HG03159 (cell line): ENCODE measurements around the gene KRTAP10-6.
"Not testable (repeated sequence)": the region's sequence is repeated elsewhere in the genome, so short reads cannot be mapped to it uniquely, and the experiment has no call there.

Source experiments
- ATAC-seq: cut with Tn5 transposase; IDR thresholded peaks from one replicate; pipeline ENCODE4 v1.9.1; 2021; ENCODE audit warnings: mild to moderate bottlenecking, moderate library complexity; ENCODE audit not compliant: unreplicated experiment

KRTAP10-6 gene

DNA sequence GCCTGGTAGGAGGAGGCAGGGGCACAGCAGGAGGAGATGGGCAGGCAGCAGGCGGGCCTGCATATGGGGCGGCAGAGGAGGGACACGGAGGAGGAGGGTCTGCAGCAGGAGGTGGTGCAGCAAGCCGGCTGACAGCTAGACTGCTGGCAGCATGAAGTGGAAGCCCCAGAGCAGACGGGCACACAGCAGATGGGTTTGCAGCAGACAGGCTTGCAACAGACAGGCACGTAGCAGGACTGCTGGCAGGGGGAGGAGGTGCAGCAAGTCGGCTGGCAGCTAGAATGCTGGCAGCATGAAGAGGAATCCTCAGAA, 12.5 kb downstream of the KRTAP10-6 start:
- no peak for ATAC-seq

DNA sequence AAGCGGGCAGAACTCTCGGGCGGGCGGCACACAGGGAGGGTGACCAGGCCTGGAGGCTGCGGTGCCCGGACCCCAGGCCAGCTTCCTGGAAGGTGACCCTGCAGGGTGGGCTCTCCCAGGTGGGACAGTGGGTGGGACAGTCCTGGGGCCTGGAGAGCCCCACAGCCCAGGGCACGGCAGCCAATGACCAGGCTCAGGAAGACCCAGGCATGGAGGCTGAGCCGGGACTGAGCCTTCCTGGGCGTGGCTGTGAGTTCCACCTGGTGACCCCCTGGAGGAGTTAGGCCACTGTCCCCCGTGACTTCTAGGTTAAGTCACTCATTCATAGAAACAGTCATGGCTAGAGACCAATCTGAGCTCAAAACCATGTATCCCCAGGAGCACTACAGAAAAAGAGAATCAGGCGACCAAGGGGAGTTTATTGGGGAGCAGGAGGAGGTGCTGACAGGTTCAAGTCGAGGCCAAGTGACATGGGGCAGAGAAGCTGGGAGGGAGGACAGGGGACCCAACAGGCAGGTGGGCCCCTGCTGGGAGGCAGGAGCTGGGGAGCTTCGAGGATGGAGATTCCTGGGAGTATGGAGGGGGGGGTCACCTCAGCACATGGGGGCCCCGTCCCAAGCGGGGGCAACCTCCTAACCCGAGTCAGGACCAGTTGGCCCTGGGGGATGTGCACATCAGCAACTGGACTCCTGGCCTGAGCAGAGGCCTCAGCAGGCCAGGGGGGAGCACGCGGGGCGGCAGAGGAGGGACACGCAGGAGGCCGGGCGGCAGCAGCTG, 13.1 kb downstream of the KRTAP10-6 start:
- no peak for ATAC-seq

DNA sequence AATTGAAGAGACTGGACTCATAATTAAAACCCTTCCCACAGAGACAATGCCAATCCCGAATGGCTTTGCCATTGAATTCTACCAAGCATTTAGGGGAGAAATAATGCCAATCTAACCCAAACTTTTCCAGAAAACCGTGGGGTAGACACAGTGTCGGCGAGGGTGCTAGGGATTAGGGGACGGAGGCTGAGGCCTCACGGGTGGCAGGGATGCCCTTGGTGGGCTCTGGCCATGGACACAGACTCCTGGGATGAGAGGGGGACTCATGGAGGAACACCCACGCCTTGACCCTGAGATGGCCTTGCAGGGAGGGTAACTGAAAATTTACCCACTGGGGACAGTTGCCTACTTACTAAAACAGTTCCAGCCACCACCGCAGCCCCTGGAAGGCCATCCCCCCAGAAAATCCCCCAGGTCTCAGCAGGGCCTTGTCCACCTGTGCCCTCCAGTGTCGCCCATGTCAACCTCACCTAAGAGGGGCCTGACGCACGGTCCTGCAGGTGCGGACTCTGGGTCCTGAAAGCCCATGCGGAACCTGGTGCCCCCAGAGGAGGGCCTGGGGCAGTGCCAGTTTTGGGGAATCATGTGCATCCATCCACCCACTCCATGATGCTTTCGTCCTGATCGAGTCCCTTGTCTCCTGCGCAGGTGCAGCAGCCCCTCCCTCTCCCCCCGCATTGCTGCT, 13.8 kb downstream of the KRTAP10-6 start:
- no peak for ATAC-seq

DNA sequence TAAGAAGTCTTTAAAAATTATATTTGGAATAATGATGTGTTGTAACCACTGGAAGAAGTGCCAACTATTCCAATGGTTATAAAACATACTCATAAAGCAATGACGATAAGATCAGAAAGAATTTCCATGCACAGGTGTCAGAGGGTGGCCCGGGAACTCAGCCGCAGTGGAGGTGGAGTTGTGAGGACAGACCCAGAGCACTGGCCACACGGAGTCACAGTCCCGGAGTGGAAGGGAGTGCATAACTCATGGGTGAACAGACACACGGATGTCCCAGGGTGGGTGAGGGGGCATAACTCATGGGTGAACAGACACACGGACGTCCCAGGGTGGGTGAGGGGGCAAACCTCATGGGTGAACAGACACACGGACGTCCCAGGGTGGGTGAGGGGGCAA, 16.3 kb downstream of the KRTAP10-6 start:
- ATAC-seq = no peak

DNA sequence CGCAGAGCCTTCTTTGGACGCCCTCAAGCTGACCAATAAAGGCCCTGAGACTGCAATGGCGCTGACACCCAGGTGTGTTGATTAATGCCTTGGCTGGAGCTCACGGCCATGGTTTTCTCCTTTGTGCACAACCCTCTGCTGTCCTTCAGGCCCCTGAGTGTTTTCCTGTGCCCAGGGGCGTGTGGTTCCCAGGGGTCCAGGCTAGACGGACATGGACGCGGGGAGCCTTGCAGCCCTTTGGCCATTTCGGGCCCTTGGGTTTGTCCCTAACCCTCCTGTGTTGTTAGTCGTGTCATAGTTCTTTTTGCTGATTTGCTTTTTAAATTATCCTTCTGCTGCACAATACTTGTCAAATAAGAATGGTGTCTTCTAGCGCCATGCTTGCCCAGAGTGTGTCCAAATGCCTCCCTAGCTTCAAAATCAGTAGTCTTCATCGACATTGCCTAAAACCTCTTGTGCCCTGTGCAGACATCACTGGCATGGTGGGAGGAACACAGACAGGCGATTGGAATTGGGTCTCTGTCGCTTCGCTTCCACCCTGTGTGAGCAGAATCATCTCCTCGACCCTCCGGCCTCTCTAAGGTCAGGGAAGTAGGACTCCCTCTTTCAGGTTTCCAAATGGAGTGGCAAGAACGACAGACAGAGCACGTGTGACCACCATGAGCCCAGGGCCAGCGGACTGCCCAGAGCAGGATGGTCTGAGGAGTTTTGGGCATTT, 16.8 kb downstream of the KRTAP10-6 start:
- ATAC-seq = no peak

DNA sequence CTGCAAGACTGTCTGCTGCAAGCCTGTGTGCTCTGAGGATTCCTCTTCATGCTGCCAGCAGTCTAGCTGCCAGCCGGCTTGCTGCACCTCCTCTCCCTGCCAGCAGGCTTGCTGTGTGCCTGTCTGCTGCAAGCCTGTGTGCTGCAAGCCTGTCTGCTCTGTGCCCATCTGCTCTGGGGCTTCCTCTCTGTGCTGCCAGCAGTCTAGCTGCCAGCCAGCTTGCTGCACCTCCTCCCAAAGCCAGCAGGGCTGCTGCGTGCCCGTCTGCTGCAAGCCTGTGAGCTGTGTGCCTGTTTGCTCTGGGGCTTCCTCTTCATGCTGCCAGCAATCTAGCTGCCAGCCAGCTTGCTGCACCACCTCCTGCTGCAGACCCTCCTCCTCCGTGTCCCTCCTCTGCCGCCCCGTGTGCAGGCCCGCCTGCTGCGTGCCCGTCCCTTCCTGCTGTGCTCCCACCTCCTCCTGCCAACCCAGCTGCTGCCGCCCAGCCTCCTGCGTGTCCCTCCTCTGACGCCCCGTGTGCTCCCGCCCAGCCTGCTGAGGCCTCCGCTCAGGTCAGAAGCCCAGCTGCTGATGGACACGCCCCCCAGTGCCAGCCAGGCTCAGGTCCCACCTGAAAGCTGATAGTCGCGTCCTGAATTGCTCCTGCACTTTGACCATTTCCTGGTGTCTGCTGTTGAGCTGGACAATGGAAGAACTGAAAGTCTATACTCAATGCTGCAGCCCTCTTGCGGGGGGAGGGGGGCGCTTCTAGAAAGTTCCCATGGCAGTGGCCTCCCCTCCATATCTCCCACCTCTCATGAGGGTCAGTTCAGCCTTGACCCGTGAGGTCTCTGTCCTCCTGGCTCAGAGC, 17.6 kb downstream of the KRTAP10-6 start:
- no peak for ATAC-seq

DNA sequence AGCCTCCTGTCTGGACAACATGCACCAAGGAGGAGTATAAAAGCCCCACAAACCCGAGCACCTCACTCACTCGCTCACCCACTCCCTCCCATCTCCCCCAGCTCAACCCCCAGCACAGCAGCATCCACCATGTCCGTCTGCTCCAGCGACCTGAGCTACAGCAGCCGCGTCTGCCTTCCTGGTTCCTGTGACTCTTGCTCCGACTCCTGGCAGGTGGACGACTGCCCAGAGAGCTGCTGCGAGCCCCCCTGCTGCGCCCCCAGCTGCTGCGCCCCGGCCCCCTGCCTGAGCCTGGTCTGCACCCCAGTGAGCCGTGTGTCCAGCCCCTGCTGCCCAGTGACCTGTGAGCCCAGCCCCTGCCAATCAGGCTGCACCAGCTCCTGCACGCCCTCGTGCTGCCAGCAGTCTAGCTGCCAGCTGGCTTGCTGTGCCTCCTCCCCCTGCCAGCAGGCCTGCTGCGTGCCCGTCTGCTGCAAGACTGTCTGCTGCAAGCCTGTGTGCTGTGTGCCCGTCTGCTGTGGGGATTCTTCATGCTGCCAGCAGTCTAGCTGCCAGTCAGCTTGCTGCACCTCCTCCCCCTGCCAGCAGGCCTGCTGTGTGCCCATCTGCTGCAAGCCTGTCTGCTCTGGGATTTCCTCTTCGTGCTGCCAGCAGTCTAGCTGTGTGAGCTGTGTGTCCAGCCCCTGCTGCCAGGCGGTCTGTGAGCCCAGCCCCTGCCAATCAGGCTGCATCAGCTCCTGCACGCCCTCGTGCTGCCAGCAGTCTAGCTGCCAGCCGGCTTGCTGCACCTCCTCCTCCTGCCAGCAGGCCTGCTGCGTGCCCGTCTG, 18.5 kb downstream of the KRTAP10-6 start, which contains the start of gene KRTAP10-4:
Gene KRTAP10-4, plus strand, starts transcription at position 100 of the 827 bp plus-strand sequence. Its CDS starts 30 bp downstream, at position 130.
- ATAC-seq = not testable (repeated sequence)

DNA sequence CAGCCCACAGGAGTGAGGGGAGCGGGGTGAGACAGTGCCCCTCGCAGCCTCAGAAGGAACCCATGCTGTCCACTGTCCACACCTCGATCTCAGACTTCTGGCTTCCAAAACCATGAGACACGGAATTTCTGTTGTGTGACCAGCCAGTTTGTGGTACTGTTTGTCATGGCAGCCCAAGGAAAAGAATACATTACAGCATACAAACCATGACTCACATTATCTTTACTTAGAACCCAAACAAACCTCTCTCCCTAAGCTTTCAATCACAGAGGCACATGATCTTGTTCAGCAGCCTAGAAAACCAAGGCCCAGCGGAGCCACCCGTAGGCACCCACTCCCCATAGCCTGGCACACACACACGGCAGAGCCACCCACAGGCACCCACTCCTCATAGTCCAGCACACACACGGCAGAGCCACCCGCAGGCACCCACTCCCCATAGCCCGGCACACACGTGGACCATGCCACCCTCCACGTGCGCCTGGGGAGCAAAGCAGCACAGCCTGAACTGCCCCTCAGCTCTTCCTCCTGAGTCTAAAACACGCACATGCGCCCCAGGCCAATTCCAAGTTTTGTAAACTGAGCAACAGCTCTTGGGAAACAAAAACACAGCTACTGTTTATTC, 19.2 kb downstream of the KRTAP10-6 start:
- no peak for ATAC-seq

DNA sequence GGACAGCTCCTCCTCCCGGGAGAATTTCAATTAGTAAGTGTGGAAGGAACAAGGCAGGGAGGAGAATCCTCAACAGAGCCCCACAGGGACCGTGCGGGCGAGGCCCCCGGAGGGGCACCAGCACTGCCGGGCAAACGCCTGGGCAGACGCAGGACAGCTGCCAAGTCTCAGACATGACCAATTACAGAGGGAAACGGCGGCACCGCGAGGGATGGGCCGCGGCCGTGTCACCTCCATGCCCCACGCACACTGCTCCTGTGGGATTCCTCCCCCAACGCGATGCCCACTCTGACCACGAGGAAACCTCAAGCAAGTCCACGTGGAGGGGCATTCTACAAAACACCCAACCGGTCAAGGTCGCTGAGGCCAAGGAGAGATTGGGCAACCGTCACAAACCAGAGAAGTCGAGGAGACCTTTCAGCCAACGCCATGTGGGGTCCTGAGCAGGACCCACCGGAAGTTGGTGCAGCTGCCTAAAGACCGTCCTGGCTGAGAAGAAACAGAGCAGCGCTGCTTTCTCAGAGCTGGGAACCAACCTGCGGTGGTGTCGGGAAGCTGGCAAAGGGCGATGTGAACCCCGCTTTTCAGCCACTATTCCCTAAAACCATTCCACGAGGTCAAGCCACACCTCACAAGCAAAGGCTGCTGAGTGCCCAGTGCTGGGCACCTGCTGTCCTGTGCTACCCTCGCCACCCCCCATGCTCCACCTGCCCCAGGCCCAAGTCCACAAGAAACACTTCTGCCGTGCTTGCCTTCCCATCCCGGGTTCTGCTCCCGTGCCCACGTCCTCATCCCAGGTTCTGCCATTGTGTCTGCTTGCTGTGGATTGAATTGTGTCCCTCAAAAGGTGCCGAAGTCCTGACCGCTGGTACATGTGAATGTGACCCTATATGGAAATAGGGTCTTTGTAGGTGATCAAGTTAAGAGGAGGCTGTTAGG, 20.2 kb downstream of the KRTAP10-6 start:
- ATAC-seq = no peak

DNA sequence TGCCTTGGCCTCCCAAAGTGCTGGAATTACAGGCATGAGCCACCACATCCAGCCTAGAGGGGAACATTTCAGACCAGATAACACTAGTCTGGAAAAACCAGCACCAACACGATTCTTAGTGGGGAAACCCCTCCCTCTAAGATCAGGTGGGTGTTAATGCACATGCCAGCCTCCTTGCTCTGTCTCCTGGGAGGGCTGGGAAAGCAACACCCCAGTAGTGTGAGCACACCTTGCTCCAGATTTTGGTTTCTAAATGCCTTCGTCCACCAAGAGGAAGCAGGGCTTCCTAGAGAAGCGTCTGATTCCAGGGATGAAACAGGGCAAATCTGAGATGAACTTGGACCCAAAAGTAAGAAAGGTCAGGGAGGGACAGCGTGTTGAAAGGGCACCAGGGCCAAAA, 21.0 kb downstream of the KRTAP10-6 start:
- ATAC-seq = no peak

DNA sequence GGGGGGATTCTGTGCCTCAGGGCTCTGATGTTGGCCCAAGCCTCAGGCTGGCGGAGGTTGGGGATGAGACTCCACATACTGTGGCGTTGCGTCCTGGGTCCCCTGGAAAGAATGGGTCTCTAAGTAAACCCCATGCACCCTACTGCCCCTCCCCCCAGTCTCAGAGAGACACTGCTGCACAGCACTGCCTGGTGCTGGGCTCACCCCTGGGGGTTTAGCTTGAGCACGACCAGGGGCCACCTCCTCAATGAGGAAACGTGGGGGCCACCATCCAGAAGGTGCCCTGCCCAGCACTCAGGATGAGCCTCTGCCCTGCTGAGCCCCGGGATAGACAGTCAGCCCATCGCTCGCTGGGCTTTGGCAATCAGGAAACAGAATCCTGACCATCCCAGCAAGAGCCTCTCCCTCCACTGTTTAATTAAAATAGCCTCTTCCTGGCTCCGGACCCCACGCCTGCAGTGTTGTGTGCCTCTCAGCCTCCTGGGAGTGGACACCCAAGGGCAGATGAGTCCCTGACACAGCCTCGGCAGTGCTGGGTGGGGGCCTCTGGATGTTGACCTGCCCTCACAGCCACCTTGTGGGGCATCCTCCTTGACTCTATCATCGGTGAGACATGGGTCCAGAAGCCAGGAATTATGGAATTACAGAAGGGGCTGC, 22.3 kb downstream of the KRTAP10-6 start:
- ATAC-seq = no peak

DNA sequence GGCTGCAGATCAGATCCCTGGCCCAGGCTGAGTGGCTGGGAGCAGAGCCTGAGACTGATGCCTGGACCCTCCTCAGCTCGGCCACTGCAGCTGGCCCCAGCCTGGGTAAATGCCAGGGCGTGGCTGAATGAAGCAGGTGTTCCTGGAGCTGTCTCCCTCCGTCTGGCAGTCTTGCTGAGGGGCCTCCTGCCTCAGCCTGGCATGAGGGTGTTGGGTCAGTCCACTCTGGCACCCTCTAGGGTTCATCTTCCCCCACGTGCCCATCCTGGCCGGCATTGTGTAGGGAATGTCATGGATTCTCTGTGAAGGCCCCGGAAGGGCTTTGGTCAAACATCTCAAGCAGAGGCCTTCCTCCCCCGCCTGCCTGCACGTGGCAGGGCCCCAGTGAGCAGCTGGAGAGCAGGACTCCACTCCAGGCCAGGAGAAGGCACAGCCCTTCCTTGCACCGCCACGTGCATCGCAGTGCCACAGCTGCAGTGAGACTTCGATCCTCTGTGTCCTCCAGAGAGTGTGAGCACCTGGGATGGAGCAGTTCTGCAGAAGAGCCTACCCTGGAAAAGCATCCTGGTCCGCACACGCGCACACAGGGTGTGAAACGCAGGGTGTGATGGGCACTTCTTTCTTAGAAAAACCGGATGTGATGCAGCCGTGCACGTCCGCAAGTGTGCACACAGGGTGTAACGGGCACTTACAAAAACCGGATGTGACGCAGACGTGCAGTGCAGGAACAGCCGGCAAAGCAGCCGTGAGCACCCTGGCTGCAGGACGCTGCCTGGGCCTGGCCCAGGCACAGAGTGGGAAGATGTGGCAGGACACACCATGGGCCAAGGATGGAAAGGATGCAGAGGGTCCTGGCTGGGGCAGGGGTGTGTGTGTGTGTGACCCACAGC, 23.4 kb downstream of the KRTAP10-6 start:
- no peak for ATAC-seq

DNA sequence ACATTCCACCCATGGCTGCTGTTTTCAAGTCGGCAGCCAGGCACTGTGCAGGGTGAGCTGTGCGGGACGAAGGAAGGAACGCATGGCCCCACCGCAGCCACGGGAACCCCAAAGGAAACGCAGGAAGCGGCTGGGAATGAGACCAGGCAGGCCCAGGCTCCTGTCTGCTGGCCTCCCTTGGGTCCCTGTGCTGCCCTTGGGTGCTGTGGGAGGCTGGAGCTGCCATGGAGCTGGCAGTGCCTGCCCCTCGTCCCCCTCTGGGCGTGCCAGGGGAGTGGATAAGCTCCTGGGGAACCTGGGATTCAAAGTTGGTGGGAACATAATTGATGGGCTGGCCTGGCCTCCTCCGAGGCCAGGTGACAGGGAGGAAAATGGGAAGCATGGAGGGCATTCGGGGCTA, 24.0 kb downstream of the KRTAP10-6 start:
- ATAC-seq = no peak

DNA sequence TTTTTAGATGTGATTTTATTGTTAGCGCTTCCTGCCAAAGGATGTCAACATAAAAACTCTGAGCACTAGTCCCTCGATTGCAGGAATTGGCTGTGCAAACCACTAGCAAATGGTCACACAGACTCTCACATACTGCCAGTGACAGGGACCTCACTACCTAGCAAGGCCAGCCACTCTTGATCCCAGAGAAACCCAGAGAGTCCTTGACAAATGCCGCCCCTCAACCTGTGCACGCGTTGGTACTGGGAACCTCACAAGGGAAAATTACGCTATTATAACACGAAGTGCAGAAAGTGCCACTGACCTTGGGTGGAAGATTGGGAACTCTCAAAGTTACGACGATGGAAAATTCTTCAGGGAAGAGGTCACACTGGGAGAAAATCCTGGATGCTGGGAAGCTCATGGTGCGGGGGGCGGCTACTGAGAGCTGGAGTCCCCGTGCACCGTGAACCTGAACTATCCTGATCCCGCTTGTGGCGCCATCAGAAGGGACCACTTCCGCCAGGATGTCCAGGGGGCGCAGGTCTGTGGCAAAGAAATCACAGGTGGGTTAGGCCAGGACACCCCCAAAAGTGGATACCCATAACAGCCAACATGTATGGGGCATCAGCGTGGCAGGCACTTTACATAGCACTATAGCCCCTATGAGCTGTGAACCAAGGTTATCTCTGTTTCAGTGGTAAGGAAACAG, 24.7 kb downstream of the KRTAP10-6 start:
- no peak for ATAC-seq

DNA sequence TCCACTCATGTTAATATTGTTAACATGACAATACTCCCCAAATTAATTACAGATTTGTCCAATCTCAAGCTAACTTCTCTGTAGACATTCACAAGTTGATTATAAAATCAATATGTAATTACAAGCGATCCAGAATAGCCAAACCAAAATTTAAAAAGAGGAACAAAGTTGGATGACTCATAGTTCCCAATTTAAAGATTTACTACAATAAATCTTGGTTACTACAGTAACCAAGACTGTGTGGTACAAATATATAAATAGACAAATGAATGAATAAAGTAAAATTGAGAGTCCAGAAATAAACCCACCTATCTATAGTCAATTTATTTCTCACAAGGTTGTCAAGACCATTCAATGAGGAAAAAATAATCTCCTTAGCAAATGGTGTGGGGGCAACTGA, 25.9 kb downstream of the KRTAP10-6 start:
- ATAC-seq = no peak

DNA sequence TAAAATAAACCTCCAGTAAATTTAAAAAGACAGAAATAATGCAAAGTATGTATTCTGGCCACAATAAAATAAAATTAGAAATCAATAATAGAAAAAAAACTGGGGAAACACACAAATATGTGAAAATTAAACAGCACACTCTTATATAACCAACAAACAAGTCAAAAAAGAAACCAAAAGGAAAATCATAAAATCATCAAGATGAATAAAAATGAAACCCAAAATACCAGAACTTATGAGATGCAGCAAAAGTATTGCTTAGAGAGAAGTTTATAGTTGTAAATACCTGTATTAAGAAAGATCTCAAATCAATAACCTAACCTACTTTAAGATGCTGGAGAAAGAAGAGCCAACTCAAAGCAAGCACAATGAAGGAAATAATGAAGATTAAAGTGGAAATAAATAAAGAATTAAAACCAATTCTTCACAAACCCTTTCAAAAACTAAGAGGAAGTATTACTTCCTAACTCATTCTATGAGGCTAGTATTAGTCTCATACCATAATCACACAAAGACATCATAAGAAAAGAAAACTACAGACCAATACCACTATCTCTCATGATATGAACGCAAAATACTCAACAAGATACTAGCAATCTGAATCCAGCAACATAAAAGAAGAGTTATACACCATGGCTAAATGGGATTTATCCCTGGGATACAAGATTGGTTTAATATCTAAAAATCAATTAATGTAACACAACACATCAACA, 27.3 kb downstream of the KRTAP10-6 start:
- no peak for ATAC-seq
